H1 (cell line): ENCODE measurements around the gene EN1. TPM values are rescaled to one million over a fixed set of nuclear protein-coding genes. Genes with fewer than 3 reads are reported as not detected.

Source experiments
- CTCF ChIA-PET: fragments of 300-600 bp; sonication (Branson Sonifier 250); formaldehyde crosslinking; loops from one replicate; lab custom pipeline; 2021; ENCODE audit not compliant: partially characterized antibody; lab: Charles Lee
- POLR2A ChIA-PET: fragments of 300-600 bp; sonication (Branson Sonifier 250); formaldehyde crosslinking; loops from one replicate; lab custom pipeline; 2021; ENCODE audit warnings: inconsistent platforms; ENCODE audit not compliant: partially characterized antibody; lab: Charles Lee
- DNase-seq, 2 experiments: peaks; one replicate each; pipeline versions ENCODE4 v3.0.0 to v3.0.0-alpha.2; 2010 to 2022; ENCODE audit warnings: low spot score in 2 of 2, low read depth in 1 of 2, mixed read lengths in 1 of 2
- FAIRE-seq: peaks from 2 replicates; lab custom pipeline; 2011; peaks lifted over from hg19 to GRCh38; lab: Jason Lieb, UNC
- H2AFZ ChIP-seq: 2 replicates; pipeline ENCODE4 v1.8.1; 2012; ENCODE audit warnings: low read length, inconsistent platforms
- H2AK5ac ChIP-seq: 2 replicates; pipeline ENCODE4 v1.6.1; 2013; ENCODE audit warnings: low read depth, low read length
- H2BK120ac ChIP-seq: replicated peaks from 2 replicates; pipeline ENCODE3; 2013; ENCODE audit warnings: low read depth, low read length, inconsistent platforms
- H2BK12ac ChIP-seq: 2 replicates; pipeline ENCODE4 v1.6.1; 2013; ENCODE audit warnings: low read depth, low read length
- H2BK15ac ChIP-seq: 2 replicates; pipeline ENCODE4 v1.6.1; 2013; ENCODE audit warnings: low read length
- H2BK20ac ChIP-seq: 2 replicates; pipeline ENCODE4 v1.6.1; 2013; ENCODE audit warnings: low read length
- H2BK5ac ChIP-seq: 2 replicates; pipeline ENCODE4 v1.6.1; 2013; ENCODE audit warnings: low read depth, low read length
- H3K14ac ChIP-seq: 2 replicates; pipeline ENCODE4 v1.6.1; 2013; ENCODE audit warnings: inconsistent platforms; ENCODE audit not compliant: insufficient read length
- H3K18ac ChIP-seq: 2 replicates; pipeline ENCODE4 v1.6.1; 2013; ENCODE audit warnings: low read length; ENCODE audit errors: extremely low read depth
- H3K23ac ChIP-seq: 2 replicates; pipeline ENCODE4 v1.6.1; 2013; ENCODE audit warnings: inconsistent platforms; ENCODE audit not compliant: insufficient read length
- H3K23me2 ChIP-seq: 2 replicates; pipeline ENCODE4 v1.6.1; 2013; ENCODE audit warnings: low read depth, low read length
- H3K27ac ChIP-seq: 2 replicates; pipeline ENCODE4 v1.6.1; 2011; ENCODE audit warnings: low read depth, low read length, inconsistent platforms
- H3K27me3 ChIP-seq, 4 experiments: replicated peaks in 1 of 4; 1 replicate in 1 of 4; 2 replicates in 3 of 4; pipeline versions ENCODE4 v1.6.1 to v1.8.1; 2011 to 2013; ENCODE audit warnings: low read length in 3 of 4, mild to moderate bottlenecking in 3 of 4, inconsistent platforms in 2 of 4, mixed read lengths in 2 of 4, moderate library complexity in 1 of 4; ENCODE audit not compliant: control insufficient read depth in 3 of 4, insufficient read depth in 3 of 4; ENCODE audit errors: extremely low read depth in 1 of 4
- H3K36me3 ChIP-seq, 4 experiments: 2 replicates each; pipeline versions ENCODE4 v1.6.1 to v1.8.1; 2011 to 2013; ENCODE audit warnings: mild to moderate bottlenecking in 4 of 4, low read length in 3 of 4, moderate library complexity in 2 of 4, control low read depth in 1 of 4, inconsistent platforms in 1 of 4; ENCODE audit not compliant: insufficient read depth in 4 of 4, control insufficient read depth in 2 of 4
- H3K4ac ChIP-seq: replicated peaks from 2 replicates; pipeline ENCODE3; 2013; ENCODE audit warnings: low read length, low read depth, mixed read lengths, inconsistent platforms; ENCODE audit not compliant: insufficient read length
- H3K4me1 ChIP-seq, 4 experiments: replicated peaks in 1 of 4; 1 replicate in 1 of 4; 2 replicates in 3 of 4; pipeline versions ENCODE4 v1.6.1 to v1.8.1; 2011 to 2013; ENCODE audit warnings: low read length in 3 of 4, inconsistent platforms in 2 of 4, mixed read lengths in 1 of 4; ENCODE audit not compliant: insufficient read depth in 4 of 4, control insufficient read depth in 3 of 4
- H3K4me2 ChIP-seq, 2 experiments: 2 replicates each; pipeline versions ENCODE4 v1.6.1 to v1.8.1; 2011 to 2013; ENCODE audit warnings: low read depth in 2 of 2, low read length in 2 of 2, control low read depth in 1 of 2, inconsistent platforms in 1 of 2, mild to moderate bottlenecking in 1 of 2; ENCODE audit not compliant: insufficient read depth in 1 of 2
- H3K4me3 ChIP-seq, 4 experiments: fragments of 200-600, 300-600 bp in 1 of 4; sonication (generic), shearing (Covaris generic), sonication (Bioruptor Twin) in 1 of 4; 2 replicates each; pipeline versions ENCODE4 v1.5.1 to v1.8.1; 2011 to 2016; ENCODE audit warnings: low read length in 4 of 4, low read depth in 3 of 4, control low read depth in 2 of 4, inconsistent platforms in 2 of 4, mild to moderate bottlenecking in 2 of 4, mixed read lengths in 1 of 4, moderate library complexity in 1 of 4; ENCODE audit not compliant: insufficient read depth in 2 of 4; ENCODE audit errors: extremely low read depth in 1 of 4
- H3K56ac ChIP-seq: replicated peaks from 2 replicates; pipeline ENCODE3; 2013; ENCODE audit warnings: low read depth, mild to moderate bottlenecking, mixed read lengths, low read length, inconsistent platforms; ENCODE audit not compliant: insufficient read length
- H3K79me1 ChIP-seq: 2 replicates; pipeline ENCODE4 v1.6.1; 2013; ENCODE audit warnings: low read depth, low read length, control low read depth
- H3K79me2 ChIP-seq, 2 experiments: 2 replicates each; pipeline versions ENCODE4 v1.6.1 to v1.8.1; 2012 to 2013; ENCODE audit warnings: low read length in 2 of 2, mild to moderate bottlenecking in 2 of 2, inconsistent platforms in 1 of 2; ENCODE audit not compliant: insufficient read depth in 2 of 2, control insufficient read depth in 1 of 2
- H3K9ac ChIP-seq, 4 experiments: replicated peaks in 1 of 4; 1 replicate in 1 of 4; 2 replicates in 3 of 4; pipeline versions ENCODE4 v1.6.1 to v1.8.1; 2011 to 2013; ENCODE audit warnings: low read depth in 3 of 4, low read length in 3 of 4, control low read depth in 2 of 4, mild to moderate bottlenecking in 2 of 4, moderate library complexity in 2 of 4, inconsistent platforms in 1 of 4; ENCODE audit errors: extremely low read depth in 1 of 4
- H3K9me3 ChIP-seq, 2 experiments: 2 replicates each; pipeline versions ENCODE4 v1.6.1 to v1.8.1; 2012 to 2013; ENCODE audit warnings: mild to moderate bottlenecking in 2 of 2, moderate library complexity in 2 of 2, control low read depth in 1 of 2, inconsistent platforms in 1 of 2, low read depth in 1 of 2, low read length in 1 of 2, mixed read lengths in 1 of 2; ENCODE audit not compliant: insufficient read depth in 2 of 2
- H4K20me1 ChIP-seq, 2 experiments: replicated peaks in 1 of 2; 2 replicates each; pipeline versions ENCODE3 to v1.8.1; 2011 to 2013; ENCODE audit warnings: inconsistent platforms in 2 of 2, low read length in 2 of 2, mild to moderate bottlenecking in 1 of 2; ENCODE audit not compliant: insufficient read depth in 2 of 2, control insufficient read depth in 1 of 2
- H4K5ac ChIP-seq: 2 replicates; pipeline ENCODE4 v1.6.1; 2013; ENCODE audit warnings: low read length, low read depth, mixed read lengths, inconsistent platforms; ENCODE audit not compliant: insufficient read length
- H4K8ac ChIP-seq: 2 replicates; pipeline ENCODE4 v1.8.0; 2013; ENCODE audit warnings: mild to moderate bottlenecking, moderate library complexity, low read length, inconsistent platforms; ENCODE audit not compliant: insufficient read depth; ENCODE audit errors: extremely low read depth
- H4K91ac ChIP-seq: replicated peaks from 2 replicates; pipeline ENCODE3; 2013; ENCODE audit warnings: low read length, mixed read lengths, inconsistent platforms; ENCODE audit not compliant: insufficient read length
- CBX5 ChIP-seq: fragments of 300-800, 300-1000 bp; sonication (generic); IDR thresholded peaks from 2 replicates; pipeline ENCODE4 v1.7.1; 2016; ENCODE audit warnings: antibody characterized with exemption, low read length, low read depth
- EP300 ChIP-seq, 2 experiments: IDR thresholded peaks; 1 replicate in 1 of 2; 2 replicates in 1 of 2; pipeline ENCODE4 v1.6.1; 2011 to 2012; ENCODE audit warnings: low read depth in 2 of 2, low read length in 2 of 2, mild to moderate bottlenecking in 2 of 2, borderline replicate concordance in 1 of 2, inconsistent platforms in 1 of 2, moderate library complexity in 1 of 2
- EZH2 ChIP-seq: fragments of 200-600 bp; sonication (generic); IDR thresholded peaks from 2 replicates; pipeline ENCODE4 v1.7.1; 2012; ENCODE audit warnings: low read depth, mild to moderate bottlenecking, moderate library complexity, low read length, inconsistent platforms; ENCODE audit not compliant: severe bottlenecking
- GABPA ChIP-seq: IDR thresholded peaks from 2 replicates; pipeline ENCODE4 v1.6.1; 2011; ENCODE audit warnings: mild to moderate bottlenecking, low read length, moderate library complexity, borderline replicate concordance; ENCODE audit not compliant: insufficient read depth
- HDAC6 ChIP-seq: IDR thresholded peaks from one replicate; pipeline ENCODE4 v1.7.1; 2012; ENCODE audit warnings: low read depth, mild to moderate bottlenecking, inconsistent platforms, low read length, moderate library complexity
- MAFK ChIP-seq: IDR thresholded peaks from 2 replicates; pipeline ENCODE4 v1.6.1; 2012; ENCODE audit warnings: low read depth, mild to moderate bottlenecking, improper control_type of control experiment, low read length
- NANOG ChIP-seq: IDR thresholded peaks from 2 replicates; pipeline ENCODE4 v1.6.1; 2011; ENCODE audit warnings: low read length, low read depth, mild to moderate bottlenecking, inconsistent platforms; ENCODE audit not compliant: insufficient read depth, poor library complexity, severe bottlenecking
- POLR2A ChIP-seq, 2 experiments: IDR thresholded peaks; 1 replicate in 1 of 2; 2 replicates in 1 of 2; pipeline ENCODE4 v1.6.1; 2011; ENCODE audit warnings: low read depth in 2 of 2, low read length in 2 of 2, mild to moderate bottlenecking in 2 of 2; ENCODE audit errors: control extremely low read depth in 1 of 2
- SIN3A ChIP-seq, 2 experiments: IDR thresholded peaks in 1 of 2; conservative IDR thresholded peaks in 1 of 2; 2 replicates each; pipeline ENCODE4 v1.6.1; 2011 to 2012; ENCODE audit warnings: low read length in 2 of 2, improper control_type of control experiment in 1 of 2, low read depth in 1 of 2, mild to moderate bottlenecking in 1 of 2
- SIRT6 ChIP-seq: IDR thresholded peaks from one replicate; pipeline ENCODE4 v1.7.1; 2012; ENCODE audit warnings: low read length, inconsistent platforms
- SP4 ChIP-seq: IDR thresholded peaks from 2 replicates; pipeline ENCODE4 v1.6.1; 2012; ENCODE audit warnings: low read length, inconsistent platforms
- WGBS, 2 experiments: shearing (Covaris generic) in 1 of 2; methylation state at CpG; one replicate each; pipeline versions ENCODE4 v1.1.6 to v1.1.7; 2013 to 2015; ENCODE audit warnings: low lambda C conversion rate in 2 of 2, mixed read lengths in 2 of 2, inconsistent platforms in 1 of 2, low coverage in 1 of 2, missing lambda C conversion rate in 1 of 2; ENCODE audit not compliant: insufficient replicate concordance in 2 of 2, insufficient coverage in 1 of 2, insufficient read length in 1 of 2; ENCODE audit errors: extremely low coverage in 1 of 2, missing lambda C conversion rate in 1 of 2; 5-methylcytosine and 5-hydroxymethylcytosine counted together
- polyA plus RNA-seq, 7 experiments: library from polyadenylated mRNA; depleted of rRNA in 3 of 7; stranded (reverse) in 5 of 7; unstranded in 2 of 7; fragments of >200 nt in 5 of 7; fragments of 200-250 nt in 2 of 7; gene quantifications; 1 replicate in 5 of 7; 2 replicates in 1 of 7; 4 replicates in 1 of 7; pipeline versions ENCODE4 v1.2.1 to v1.2.3, GENCODE V29; 2011 to 2013; ENCODE audit warnings: missing spikeins in 2 of 7, mixed read lengths in 2 of 7
- total RNA-seq: library from RNA; stranded (reverse); fragmentation: NEBNext Ultra II Directional; extraction: Animal tissue kit (Norgen Biotek cat#: 25700); gene quantifications from 2 replicates; pipeline ENCODE4 v1.2.1, GENCODE V29; 2021

The EN1 gene
- total and polyA plus RNA-seq, 2 of the 8 experiments (the other 6 are each of a cell fraction or from before 2014, with no cell fraction given), result not detected

DNA sequence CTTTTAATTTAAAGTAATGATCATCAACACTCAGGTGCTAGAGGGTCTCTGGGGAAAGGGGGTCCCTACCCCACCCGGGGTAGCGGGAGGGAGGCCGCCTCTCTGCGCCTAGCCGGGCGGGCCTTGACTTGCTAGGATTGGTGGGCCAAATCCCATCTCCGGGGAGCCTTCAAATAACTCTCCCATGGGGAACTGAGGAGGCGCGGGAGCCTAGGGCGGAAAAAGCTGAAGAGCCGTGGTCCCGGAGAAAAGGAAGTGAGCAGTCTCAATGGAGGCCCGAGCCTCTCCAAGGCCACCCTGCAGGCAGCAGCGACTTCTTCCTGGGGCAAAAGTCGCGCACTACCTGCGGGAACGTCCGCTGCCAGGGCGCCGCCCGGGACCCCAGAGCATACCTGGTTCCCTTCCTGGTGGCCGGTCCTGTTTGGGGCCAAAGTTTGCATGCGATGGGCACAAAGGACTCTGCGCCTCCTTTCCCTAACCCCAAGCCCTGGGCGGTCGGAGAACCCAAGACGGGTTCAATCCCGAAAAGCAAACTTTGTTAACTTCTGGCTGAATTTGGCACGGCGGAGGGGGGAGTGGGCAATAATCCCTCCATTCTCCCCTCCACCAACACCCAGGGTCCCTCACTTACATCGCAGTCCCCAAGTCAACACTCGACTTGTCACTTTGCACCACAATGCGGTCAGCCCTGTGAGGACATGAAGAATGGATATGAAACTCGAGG, 13.6 kb downstream of the EN1 start:
- H3K18ac ChIP-seq, result 0 out of 2 replicates have a peak overlapping the region, but pooled peaks have one; percentile 66
- no peak overlapping the region for H3K9ac ChIP-seq
- H2BK12ac ChIP-seq, result peak overlapping the region; percentile 94
- no peak overlapping the region for H3K23ac ChIP-seq
- DNase-seq (no peak), FAIRE-seq (no peak)
- H3K27ac ChIP-seq, result no peak overlapping the region
- peaks cover 79 to 94% (median 87%) of the 10 kb centered on the region in 4 experiments for H3K27me3 ChIP-seq
- H3K14ac ChIP-seq, result no peak overlapping the region
- H3K9me3 ChIP-seq, result no peaks in the 10 kb centered on the region; a peak in 1 of 4 replicates
- no peaks in the 10 kb centered on the region for H3K79me1 ChIP-seq
- WGBS, 2 experiments, result 5% methylated on average over 35 of the region's 35 CpGs; no CpG with 5 or more reads in 1 of the 2 experiments
- peak overlapping the region; percentile 24 for H3K56ac ChIP-seq
- H3K4ac ChIP-seq, result no peak overlapping the region
- H4K20me1 ChIP-seq, result peaks cover 7 to 9% of the 10 kb centered on the region in 2 experiments
- H2BK15ac ChIP-seq, result 0 out of 2 replicates have a peak overlapping the region, but pooled peaks have one; percentile 24
- no peak overlapping the region for H2AK5ac ChIP-seq
- H3K4me3 ChIP-seq, result peak overlapping the region; percentile 24 to 63 (median 34); a peak in 7 of 8 replicates
- H3K23me2 ChIP-seq, result peaks cover 14% of the 10 kb centered on the region; the same call in 1 of the 2 replicates
- H4K5ac ChIP-seq, result no peak overlapping the region
- CTCF ChIA-PET, result interaction anchor here (0.8 to 3.5 kb wide), 10 partner anchors 9 to 464 kb away, joined by 3 to 15 read pairs (median 4); no protein-coding TSS in a partner anchor
- no peaks in the 10 kb centered on the region for H3K79me2 ChIP-seq
- no peak overlapping the region; the same call in 1 of the 2 replicates for H2AFZ ChIP-seq
- POLR2A ChIA-PET, result interaction anchor here (0.9 to 1.5 kb wide), 4 partner anchors 13 to 25 kb away, joined by 3 to 4 read pairs (median 4); partner anchors contain the start of gene EN1
- no peak overlapping the region; the same call in 1 of the 2 replicates for H2BK5ac ChIP-seq
- H2BK20ac ChIP-seq, result 0 out of 2 replicates have a peak overlapping the region, but pooled peaks have one; percentile 9
- no peak overlapping the region for H2BK120ac ChIP-seq
- peaks cover 5 to 39% (median 24%) of the 10 kb centered on the region in 4 experiments for H3K4me1 ChIP-seq
- H3K36me3 ChIP-seq, result 0 out of 8 replicates have a peak, but pooled peaks cover 0 to 5% (median 0%) of the 10 kb centered on the region in 4 experiments
- H4K8ac ChIP-seq, result no peak overlapping the region
- peak overlapping the region; percentile 88 to 93 for H3K4me2 ChIP-seq
- no peak overlapping the region for H4K91ac ChIP-seq
- TF ChIP-seq CBX5, result no peak
- TF ChIP-seq NANOG, result no peak
- no peak for TF ChIP-seq EP300 (IDR thresholded peaks at IDR 0.05; ENCODE audit: borderline replicate concordance in 1 of 2, low read depth in 2 of 2, low read length in 2 of 2)
- TF ChIP-seq MAFK, result no peak
- peak; percentile 88 for TF ChIP-seq EZH2
- no peak for TF ChIP-seq HDAC6
- TF ChIP-seq POLR2A (IDR thresholded peaks at IDR 0.05; ENCODE audit: control extremely low read depth in 1 of 2, low read depth in 2 of 2, low read length in 2 of 2), result no peak
- TF ChIP-seq SIN3A (conservative IDR thresholded peaks at IDR 0.05 in 1 of 2, IDR thresholded peaks at IDR 0.05 in 1 of 2; ENCODE audit: low read depth in 1 of 2, low read length in 2 of 2), result no peak
- no peak for TF ChIP-seq SP4
- peak; percentile 17; the same call in 1 of the 2 replicates for TF ChIP-seq GABPA
- TF ChIP-seq SIRT6, result no peak
